ENCODE data around the gene SMAD2.
"Not testable (repeated sequence)": the region's sequence is repeated elsewhere in the genome, so short reads cannot be mapped to it uniquely, and the experiment has no call there.

SMAD2 gene

DNA sequence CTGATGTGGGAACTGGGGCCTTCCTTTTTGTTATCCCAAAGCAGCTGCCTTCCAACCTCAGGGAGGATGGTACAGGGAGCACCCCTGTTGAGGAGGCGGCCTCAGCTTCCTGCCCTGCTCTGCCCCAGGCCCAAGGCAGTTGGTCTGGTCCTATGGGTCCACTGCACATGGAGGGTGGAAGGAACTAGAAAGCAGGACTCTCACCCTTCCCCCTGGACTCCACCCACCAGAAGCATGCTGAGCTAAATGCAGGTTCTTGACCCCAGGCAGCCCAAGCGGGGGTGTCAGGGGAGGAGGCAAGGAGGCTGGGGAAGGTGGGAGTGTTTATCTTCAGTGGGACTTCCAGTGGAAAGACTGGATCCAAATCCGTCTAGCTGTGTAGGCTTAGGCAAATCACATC is 158.5 kb downstream of the SMAD2 start:
- no peak overlapping the region for H3K27ac ChIP-seq
- TF ChIP-seq ZFX (IDR thresholded peaks at IDR 0.05; ENCODE audit: borderline replicate concordance), result no peak
- no peak for TF ChIP-seq CTCF (IDR thresholded peaks at IDR 0.05)

DNA sequence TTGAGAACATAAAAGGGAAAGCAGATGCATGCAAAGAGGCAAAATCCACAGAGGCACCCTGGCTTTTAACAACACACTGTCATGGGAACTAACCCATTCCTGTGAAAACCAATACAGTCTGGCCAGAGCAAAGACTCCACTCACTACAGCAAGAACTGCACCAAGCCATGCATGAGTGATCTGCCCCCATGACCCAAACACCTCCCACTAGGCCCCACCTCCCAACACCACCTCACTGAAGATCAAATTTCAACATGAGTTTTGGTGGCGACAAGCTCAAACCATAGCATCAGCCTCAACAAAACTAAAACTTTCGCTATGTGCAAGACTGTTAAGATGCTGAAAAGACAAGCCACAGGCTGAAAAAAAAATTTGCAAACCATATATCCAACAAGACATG is 162.8 kb downstream of the SMAD2 start:
- TF ChIP-seq ZFX (IDR thresholded peaks at IDR 0.05; ENCODE audit: borderline replicate concordance), result no peak

DNA sequence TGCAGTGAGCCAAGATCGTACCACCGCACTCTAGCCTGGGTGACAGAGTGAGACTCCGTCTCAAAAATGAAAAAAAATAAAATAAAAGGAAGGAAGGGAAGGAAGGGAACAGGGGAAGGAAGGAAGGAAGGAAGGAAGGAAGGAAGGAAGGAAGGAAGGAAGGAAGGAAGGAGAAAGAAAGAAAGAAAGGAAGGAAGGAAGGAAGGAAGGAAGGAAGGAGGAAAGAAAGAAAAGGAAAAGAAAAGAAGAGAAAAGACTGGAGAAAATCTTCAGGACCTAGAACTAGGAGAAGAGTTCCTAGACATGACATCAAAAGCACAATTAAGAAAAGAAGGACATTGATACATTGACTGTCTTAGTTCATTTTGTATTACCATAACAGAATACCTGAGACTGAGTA is 163.3 kb downstream of the SMAD2 start:
- not testable (repeated sequence) for H3K27ac ChIP-seq

More for the DNA sequence above, 162.8 kb downstream of the SMAD2 start:
- no peak overlapping the region for H3K27ac ChIP-seq

Data from 22Rv1 (cell line).